ENCODE data around the gene NANS. TPM values are rescaled to one million over a fixed set of nuclear protein-coding genes. Genes with fewer than 3 reads are reported as not detected.

Gene NANS
- total and polyA plus RNA-seq, 2 of the 8 experiments (the other 6 are each of a cell fraction or from before 2014, with no cell fraction given): 56.5 to 67.3 TPM

DNA sequence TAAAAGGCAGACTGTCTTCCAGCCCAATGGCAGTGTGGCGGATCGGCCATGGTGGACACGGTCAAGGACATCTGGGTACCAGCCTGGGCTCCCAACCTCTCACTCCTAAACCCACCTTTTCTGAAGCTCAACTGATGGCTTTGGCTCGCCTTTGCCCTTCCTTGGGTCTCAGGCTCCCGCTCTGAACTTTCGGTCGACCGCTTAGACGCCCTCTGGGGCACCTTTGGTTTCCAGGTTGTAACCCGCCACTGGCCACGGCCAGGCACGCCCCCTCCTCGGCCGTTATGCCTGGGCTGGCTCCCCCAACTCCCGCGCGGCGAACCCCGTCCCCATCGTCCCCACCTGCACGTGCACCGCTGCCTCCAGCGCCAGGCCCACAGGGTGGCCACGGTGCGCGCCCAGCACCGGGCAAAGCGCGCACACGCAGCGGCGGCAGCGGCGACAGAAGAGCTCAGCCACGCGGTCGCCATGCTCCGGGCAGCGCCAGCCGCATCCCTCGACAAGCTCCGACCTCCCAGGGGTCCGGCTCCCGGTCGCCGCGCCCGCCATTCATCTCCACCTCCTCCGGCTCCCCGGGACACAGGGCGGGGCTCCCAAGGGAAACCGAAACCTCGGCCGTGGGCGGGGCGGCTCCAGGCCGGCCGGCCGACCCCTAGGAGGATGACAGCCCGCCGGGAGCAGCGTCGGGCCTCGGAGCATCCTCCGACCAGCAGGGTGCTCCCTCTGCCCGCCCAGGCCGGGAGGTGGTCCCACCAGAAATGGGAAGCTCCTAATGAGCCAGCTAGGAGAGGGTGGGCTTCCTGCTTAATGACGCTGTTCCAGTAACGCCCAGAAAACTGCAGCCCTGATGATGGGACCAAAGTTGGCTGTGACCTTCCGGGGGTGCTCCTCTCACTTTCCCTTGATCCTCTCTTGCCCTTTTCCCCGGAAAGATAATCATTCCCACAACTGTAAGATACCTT is 62.4 kb downstream of the NANS start, which contains the start of gene TRIM14:
Gene TRIM14 (minus strand): TSS at position 583 of the 962 bp plus-strand sequence. CDS start 34 bp downstream, at position 549.
- H2BK12ac ChIP-seq (ENCODE audit: low read depth, low read length): peak within 1 kb of the TSS; percentile 95; the same call in 1 of the 2 replicates
- H2AK5ac ChIP-seq (ENCODE audit: low read depth, low read length): no peak within 1 kb of the TSS
- H2BK5ac ChIP-seq (ENCODE audit: low read depth, low read length): peak within 1 kb of the TSS; percentile 88; the same call in 1 of the 2 replicates
- no peaks in the 10 kb centered on the region for H3K79me2 ChIP-seq (ENCODE audit: control insufficient read depth in 1 of 2, insufficient read depth in 2 of 2, low read length in 2 of 2)
- peak within 1 kb of the TSS; percentile 40 to 63 (median 54) for H3K4me3 ChIP-seq (ENCODE audit: extremely low read depth in 1 of 4, insufficient read depth in 2 of 4, low read depth in 3 of 4, low read length in 4 of 4)
- H3K23ac ChIP-seq (ENCODE audit: insufficient read length): no peak within 1 kb of the TSS
- ChIA-PET CTCF (ENCODE audit: partially characterized antibody) (interaction anchor here (0.5 to 2.2 kb wide), 18 partner anchors 9 to 145 kb away, joined by 3 to 11 read pairs (median 4); partner anchors contain the start of genes CORO2A and TBC1D2), POLR2A (ENCODE audit: partially characterized antibody) (interaction anchor here (0.8 to 1.9 kb wide), 7 partner anchors 9 to 45 kb away, joined by 3 to 7 read pairs (median 4); no protein-coding TSS in a partner anchor)
- no peaks in the 10 kb centered on the region for H4K20me1 ChIP-seq (replicated peaks in 1 of 2; ENCODE audit: control insufficient read depth in 1 of 2, insufficient read depth in 2 of 2, low read length in 2 of 2)
- peaks cover 0 to 8% (median 3%) of the 10 kb centered on the region in 4 experiments; a peak in 4 of 7 replicates for H3K4me1 ChIP-seq (replicated peaks in 1 of 4; ENCODE audit: control insufficient read depth in 3 of 4, insufficient read depth in 4 of 4, low read length in 3 of 4)
- WGBS, 2 experiments (ENCODE audit: extremely low coverage in 1 of 2, insufficient coverage in 1 of 2, insufficient read length in 1 of 2, insufficient replicate concordance in 2 of 2, low coverage in 1 of 2, low lambda C conversion rate in 2 of 2, missing lambda C conversion rate in 1 of 2): 8% methylated on average over 54 of the region's 71 CpGs; no CpG with 5 or more reads in 1 of the 2 experiments
- peak; percentile 53 to 80 for DNase-seq (ENCODE audit: low read depth in 1 of 2, low spot score in 2 of 2)
- no peaks in the 10 kb centered on the region for H3K79me1 ChIP-seq (ENCODE audit: low read depth, low read length)
- H3K56ac ChIP-seq (replicated peaks; ENCODE audit: insufficient read length, low read depth, low read length): peak within 1 kb of the TSS; percentile 11
- H4K8ac ChIP-seq (ENCODE audit: extremely low read depth, insufficient read depth, low read length): peak within 1 kb of the TSS; percentile 89; the same call in 1 of the 2 replicates
- H4K91ac ChIP-seq (replicated peaks; ENCODE audit: insufficient read length, low read length): peak within 1 kb of the TSS; percentile 96
- H2BK20ac ChIP-seq (ENCODE audit: low read length): no peak within 1 kb of the TSS; the same call in 1 of the 2 replicates
- no peaks in the 10 kb centered on the region; a peak in 1 of 7 replicates for H3K27me3 ChIP-seq (replicated peaks in 1 of 4; ENCODE audit: control insufficient read depth in 3 of 4, extremely low read depth in 1 of 4, insufficient read depth in 3 of 4, low read length in 3 of 4)
- no peaks in the 10 kb centered on the region for H3K36me3 ChIP-seq (ENCODE audit: control insufficient read depth in 2 of 4, insufficient read depth in 4 of 4, low read length in 3 of 4)
- H2AFZ ChIP-seq (ENCODE audit: low read length): peak within 1 kb of the TSS; percentile 61
- H2BK15ac ChIP-seq (ENCODE audit: low read length): peak within 1 kb of the TSS; percentile 61; the same call in 1 of the 2 replicates
- no peak within 1 kb of the TSS for H3K27ac ChIP-seq (ENCODE audit: low read depth, low read length)
- H2BK120ac ChIP-seq (replicated peaks; ENCODE audit: low read depth, low read length): no peak within 1 kb of the TSS
- no peak within 1 kb of the TSS; a peak in 1 of 7 replicates for H3K9ac ChIP-seq (replicated peaks in 1 of 4; ENCODE audit: extremely low read depth in 1 of 4, low read depth in 3 of 4, low read length in 3 of 4)
- peak within 1 kb of the TSS; percentile 62 for H4K5ac ChIP-seq (ENCODE audit: insufficient read length, low read depth, low read length)
- H3K23me2 ChIP-seq (ENCODE audit: low read depth, low read length): peaks cover 7% of the 10 kb centered on the region; the same call in 1 of the 2 replicates
- H3K4ac ChIP-seq (replicated peaks; ENCODE audit: insufficient read length, low read depth, low read length): no peak within 1 kb of the TSS
- H3K18ac ChIP-seq (ENCODE audit: extremely low read depth, low read length): peak within 1 kb of the TSS; percentile 96
- H3K4me2 ChIP-seq (ENCODE audit: insufficient read depth in 1 of 2, low read depth in 2 of 2, low read length in 2 of 2): peak within 1 kb of the TSS; percentile 35 to 82
- H3K14ac ChIP-seq (ENCODE audit: insufficient read length): no peak within 1 kb of the TSS
- H3K9me3 ChIP-seq (ENCODE audit: insufficient read depth in 2 of 2, low read depth in 1 of 2, low read length in 1 of 2): no peaks in the 10 kb centered on the region; a peak in 1 of 4 replicates
- FAIRE-seq: no peak
- TF ChIP-seq PHF8 (conservative IDR thresholded peaks at IDR 0.05; ENCODE audit: low read depth, low read length) (peak; percentile 52; the same call in 1 of the 2 replicates), GABPA (IDR thresholded peaks at IDR 0.05; ENCODE audit: borderline replicate concordance, insufficient read depth, low read length) (0 out of 2 replicates have a peak, but pooled peaks have one; percentile 24), BACH1 (IDR thresholded peaks at IDR 0.05; ENCODE audit: low read length) (no peak), RAD21 (IDR thresholded peaks at IDR 0.05 in 1 of 2, conservative IDR thresholded peaks at IDR 0.05 in 1 of 2; ENCODE audit: low read depth in 2 of 2, low read length in 2 of 2) (peak in 1 of 2 experiments; percentile 32; a peak in 2 of 4 replicates), ASH2L (IDR thresholded peaks at IDR 0.05; ENCODE audit: low read length) (peak; percentile 83), KDM4A (IDR thresholded peaks at IDR 0.05; ENCODE audit: low read depth, low read length, severe bottlenecking) (peak; percentile 87), HDAC2 (IDR thresholded peaks at IDR 0.05; ENCODE audit: borderline replicate concordance in 1 of 2, low read depth in 2 of 2, low read length in 2 of 2) (peak in 1 of 2 experiments; percentile 49; a peak in 2 of 4 replicates)
- TF ChIP-seq, protein P1, sequence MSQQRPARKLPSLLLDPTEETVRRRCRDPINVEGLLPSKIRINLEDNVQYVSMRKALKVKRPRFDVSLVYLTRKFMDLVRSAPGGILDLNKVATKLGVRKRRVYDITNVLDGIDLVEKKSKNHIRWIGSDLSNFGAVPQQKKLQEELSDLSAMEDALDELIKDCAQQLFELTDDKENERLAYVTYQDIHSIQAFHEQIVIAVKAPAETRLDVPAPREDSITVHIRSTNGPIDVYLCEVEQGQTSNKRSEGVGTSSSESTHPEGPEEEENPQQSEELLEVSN (IDR thresholded peaks at IDR 0.05): peak; percentile 98
